Liver (tissue), 9 donors: ENCODE results near the gene GPATCH2L. TPM values are rescaled to one million over a fixed set of nuclear protein-coding genes. Genes with fewer than 3 reads are reported as not detected.

ENCODE experiments used
- DNase-seq: peaks from one replicate; pipeline ENCODE4 v3.0.0-alpha.2; 2017; ENCODE audit warnings: low spot score
- H3K27ac ChIP-seq, 2 donors: one replicate each; pipeline ENCODE4 v1.7.0; 2013; ENCODE audit warnings: inconsistent platforms in 2 of 2, low read length in 2 of 2, control low read depth in 1 of 2, low read depth in 1 of 2, mild to moderate bottlenecking in 1 of 2
- H3K27me3 ChIP-seq, 4 donors: one replicate each; pipeline versions ENCODE4 v1.6.1 to v1.7.0; 2013; ENCODE audit warnings: low read length in 3 of 4, inconsistent platforms in 1 of 4, mild to moderate bottlenecking in 1 of 4, moderate library complexity in 1 of 4; ENCODE audit not compliant: control insufficient read depth in 4 of 4, insufficient read depth in 4 of 4
- H3K36me3 ChIP-seq, 4 donors: one replicate each; pipeline versions ENCODE4 v1.6.1 to v1.7.0; 2013; ENCODE audit warnings: low read length in 3 of 4, mild to moderate bottlenecking in 3 of 4, low read depth in 1 of 4, moderate library complexity in 1 of 4; ENCODE audit not compliant: control insufficient read depth in 4 of 4, insufficient read depth in 3 of 4
- H3K4me1 ChIP-seq, 4 donors: one replicate each; pipeline versions ENCODE4 v1.6.1 to v1.7.0; 2013; ENCODE audit warnings: low read length in 3 of 4, mild to moderate bottlenecking in 3 of 4, moderate library complexity in 1 of 4; ENCODE audit not compliant: control insufficient read depth in 4 of 4, insufficient read depth in 4 of 4
- H3K4me3 ChIP-seq, 3 donors: one replicate each; pipeline versions ENCODE4 v1.6.1 to v1.7.0; 2013; ENCODE audit warnings: low read length in 3 of 3, control low read depth in 1 of 3, low read depth in 1 of 3, mild to moderate bottlenecking in 1 of 3
- H3K9ac ChIP-seq, 2 donors: one replicate each; pipeline ENCODE4 v1.7.0; 2013; ENCODE audit warnings: low read length in 2 of 2, mild to moderate bottlenecking in 2 of 2, moderate library complexity in 2 of 2, control low read depth in 1 of 2, low read depth in 1 of 2
- H3K9me3 ChIP-seq, 4 donors: one replicate each; pipeline versions ENCODE4 v1.6.1 to v1.7.0; 2013; ENCODE audit warnings: low read length in 3 of 4; ENCODE audit not compliant: control insufficient read depth in 4 of 4
- ATF3 ChIP-seq: IDR thresholded peaks from 2 replicates; pipeline ENCODE4 v1.6.1; 2016; ENCODE audit warnings: antibody characterized with exemption
- CTCF ChIP-seq: fragments of 150-350 bp; IDR thresholded peaks from 2 replicates; pipeline ENCODE4 v1.5.1; 2017; ENCODE audit warnings: improper control_type of control experiment, low read depth, low read length; ENCODE audit not compliant: missing input control
- EGR1 ChIP-seq, 2 donors: IDR thresholded peaks; 2 replicates each; pipeline ENCODE4 v1.6.1; 2016 to 2018; ENCODE audit warnings: antibody characterized with exemption in 2 of 2, low read depth in 2 of 2
- FOXA1 ChIP-seq: IDR thresholded peaks from 2 replicates; pipeline ENCODE4 v1.6.1; 2016; ENCODE audit warnings: antibody characterized with exemption
- FOXA2 ChIP-seq: IDR thresholded peaks from 2 replicates; pipeline ENCODE4 v1.6.1; 2016; ENCODE audit warnings: antibody characterized with exemption
- HNF4A ChIP-seq, 2 donors: conservative IDR thresholded peaks; 2 replicates each; pipeline ENCODE4 v1.6.1; 2016; ENCODE audit warnings: antibody characterized with exemption in 2 of 2, mild to moderate bottlenecking in 2 of 2
- HNF4G ChIP-seq: IDR thresholded peaks from 2 replicates; pipeline ENCODE4 v1.6.1; 2016; ENCODE audit warnings: antibody characterized with exemption
- JUND ChIP-seq, 2 donors: IDR thresholded peaks; 2 replicates each; pipeline ENCODE4 v1.6.1; 2016; ENCODE audit warnings: antibody characterized with exemption in 2 of 2
- MAX ChIP-seq: IDR thresholded peaks from 2 replicates; pipeline ENCODE4 v1.6.1; 2016; ENCODE audit warnings: antibody characterized with exemption
- RAD21 ChIP-seq, 2 donors: IDR thresholded peaks; 2 replicates each; pipeline ENCODE4 v1.6.1; 2016; ENCODE audit warnings: antibody characterized with exemption in 2 of 2, mild to moderate bottlenecking in 2 of 2
- SP1 ChIP-seq: IDR thresholded peaks from 2 replicates; pipeline ENCODE4 v1.6.1; 2018; ENCODE audit warnings: antibody characterized with exemption, mild to moderate bottlenecking
- TAF1 ChIP-seq: conservative IDR thresholded peaks from 2 replicates; pipeline ENCODE4 v1.6.1; 2016; ENCODE audit warnings: antibody characterized with exemption, mild to moderate bottlenecking
- YY1 ChIP-seq: IDR thresholded peaks from 2 replicates; pipeline ENCODE4 v1.6.1; 2016; ENCODE audit warnings: antibody characterized with exemption, mild to moderate bottlenecking
- ZBTB33 ChIP-seq: IDR thresholded peaks from 2 replicates; pipeline ENCODE4 v1.6.1; 2016; ENCODE audit warnings: antibody characterized with exemption
- WGBS: extraction: QIAGEN DNeasy Blood & Tissue Kit; methylation state at CpG from one replicate; pipeline ENCODE4 v1.1.7; 2013; 5-methylcytosine and 5-hydroxymethylcytosine counted together
- polyA plus RNA-seq, 2 donors: library from polyadenylated mRNA; stranded (reverse) in 1 of 2; unstranded in 1 of 2; fragments of 200-250 nt in 1 of 2; fragments of >200 nt in 1 of 2; fragmentation: Nextera tagmentation in 1 of 2; extraction: Ambion mirVana in 1 of 2; gene quantifications; one replicate each; pipeline versions ENCODE4 v1.2.1 to v1.2.3, GENCODE V29; 2013 to 2015
- total RNA-seq, 2 donors: library from RNA; depleted of rRNA; stranded (reverse); fragments of >200 nt; gene quantifications; one replicate each; pipeline ENCODE4 v1.2.3, GENCODE V29; 2014
- donor health status: healthy.
- donor health status: healthy.
- donor health status: healthy.
- donor health status: healthy.
- donor health status: healthy.

GPATCH2L gene
- total and polyA plus RNA-seq, 4 donors: 4.5 to 39.5 (median 15.8) TPM

GRCh38 chr14:76205708-76206107 is 54.0 kb downstream of the GPATCH2L start:
- H3K27ac ChIP-seq: no peak overlapping the region
- no peaks in the 10 kb centered on the region for H3K4me1 ChIP-seq
- peaks cover 3 to 13% (median 6%) of the 10 kb centered on the region in 4 donors for H3K36me3 ChIP-seq
- no peaks in the 10 kb centered on the region for H3K27me3 ChIP-seq
- TF ChIP-seq RAD21 (IDR thresholded peaks at IDR 0.05) (no peak), EGR1 (IDR thresholded peaks at IDR 0.05; ENCODE audit: low read depth in 2 of 2) (no peak), YY1 (no peak), FOXA1 (no peak), HNF4A (conservative IDR thresholded peaks at IDR 0.05) (no peak), CTCF (no peak), FOXA2 (no peak), ZBTB33 (no peak), ATF3 (no peak), MAX (no peak)
- no peak overlapping the region for H3K9ac ChIP-seq
- DNase-seq: no peak
- 95% methylated on average over 5 of the region's 5 CpGs for WGBS
- H3K4me3 ChIP-seq: no peak overlapping the region
- H3K9me3 ChIP-seq: no peaks in the 10 kb centered on the region

GRCh38 chr14:76208340-76208739 is 56.6 kb downstream of the GPATCH2L start:
- no peaks in the 10 kb centered on the region for H3K9me3 ChIP-seq
- no peak overlapping the region for H3K4me3 ChIP-seq
- H3K4me1 ChIP-seq: no peaks in the 10 kb centered on the region
- WGBS: 61% methylated on average over 5 of the region's 5 CpGs
- H3K27me3 ChIP-seq: no peaks in the 10 kb centered on the region
- no peak for DNase-seq
- H3K9ac ChIP-seq: no peak overlapping the region
- TF ChIP-seq MAX: no peak
- no peak for TF ChIP-seq CTCF
- TF ChIP-seq SP1: no peak
- TF ChIP-seq JUND (IDR thresholded peaks at IDR 0.05): no peak
- no peak for TF ChIP-seq YY1
- no peak for TF ChIP-seq HNF4G
- no peak for TF ChIP-seq TAF1
- no peaks in the 10 kb centered on the region for H3K36me3 ChIP-seq
- H3K27ac ChIP-seq: no peak overlapping the region
